Gastrocnemius medialis (tissue), 4 donors: ENCODE measurements around the gene RERE. TPM values are rescaled to one million over a fixed set of nuclear protein-coding genes. Genes with fewer than 3 reads are reported as not detected.

Experiments used
- ATAC-seq, 2 donors: fragments of 150-250 bp; one replicate each; pipeline ENCODE4 v1.9.1; 2016
- DNase-seq, 2 donors: peaks; one replicate each; pipeline ENCODE4 v3.0.0-alpha.2; 2019
- H3K27ac ChIP-seq, 4 donors: fragments of 200-600 bp; sonication (generic); 1 replicate in 1 of 4; 2 replicates in 3 of 4; pipeline ENCODE4 v1.5.1; 2016 to 2018; ENCODE audit warnings: mild to moderate bottlenecking in 2 of 4, moderate library complexity in 1 of 4
- H3K27me3 ChIP-seq, 3 donors: fragments of 200-600 bp; sonication (generic) in 2 of 3; 1 replicate in 1 of 3; 2 replicates in 2 of 3; pipeline versions ENCODE4 v1.5.1 to v1.6.0; 2016 to 2019; ENCODE audit warnings: mild to moderate bottlenecking in 1 of 3, moderate library complexity in 1 of 3
- H3K36me3 ChIP-seq, 2 donors: fragments of 200-600 bp; sonication (generic) in 1 of 2; one replicate each; pipeline ENCODE4 v1.5.1; 2017 to 2018
- H3K4me1 ChIP-seq, 2 donors: fragments of 200-600 bp; sonication (generic) in 1 of 2; one replicate each; pipeline ENCODE4 v1.5.1; 2016 to 2017; ENCODE audit warnings: mild to moderate bottlenecking in 2 of 2
- H3K4me3 ChIP-seq, 4 donors: fragments of 200-600 bp; sonication (generic) in 3 of 4; 1 replicate in 1 of 4; 2 replicates in 3 of 4; pipeline ENCODE4 v1.5.1; 2016 to 2019; ENCODE audit warnings: mild to moderate bottlenecking in 2 of 4
- H3K9me3 ChIP-seq, 3 donors: fragments of 200-600 bp; sonication (generic) in 2 of 3; 1 replicate in 1 of 3; 2 replicates in 2 of 3; pipeline ENCODE4 v1.5.1; 2016 to 2019
- POLR2A ChIP-seq, 2 donors: fragments of 450-650 bp; IDR thresholded peaks; one replicate each; pipeline ENCODE4 v1.6.1; 2017; ENCODE audit warnings: antibody characterized with exemption in 2 of 2, mild to moderate bottlenecking in 2 of 2, moderate library complexity in 2 of 2
- in situ Hi-C, 4 donors: fragments of 200-750 bp; cut with MboI; loops; one replicate each; pipeline versions ENCODE4 v1.15.0 to v1.8.0; 2017; ENCODE audit warnings: low sequenced_read_pairs in 4 of 4
- intact Hi-C: fragments of 100-400 bp; cut with DNase I; formaldehyde crosslinking; loops from one replicate; pipeline ENCODE4 v1.15.1; 2023; ENCODE audit warnings: low total_unique reads
- total RNA-seq, 4 donors: library from RNA; depleted of rRNA; stranded (reverse); fragments of >200 nt; gene quantifications; one replicate each; pipeline versions ENCODE4 v1.1.0 to v1.2.3, GENCODE V29; 2016
- TF ChIP-seq, protein P1 (sequence below), 5 experiments: fragments of 450-650 bp in 3 of 5; fragments of 200-600 bp in 2 of 5; sonication (generic) in 2 of 5; IDR thresholded peaks in 4 of 5; conservative IDR thresholded peaks in 1 of 5; 1 replicate in 4 of 5; 2 replicates in 1 of 5; pipeline ENCODE4 v1.5.1; 2016 to 2019; ENCODE audit warnings: antibody characterized with exemption in 5 of 5, mild to moderate bottlenecking in 3 of 5, moderate library complexity in 3 of 5

RERE gene
- total RNA-seq, 4 donors from 2014 or later, result 60.8 to 106 (median 102) TPM

- intact Hi-C loops, result no loop called here
- Histone ChIP-seq H3K9me3 (no peaks in the 10 kb centered on the region), H3K27me3 (no peaks in the 10 kb centered on the region), H3K27ac (peak overlapping the region in 2 of 4 donors; percentile 4 to 8), H3K36me3 (no peaks in the 10 kb centered on the region), H3K4me3 (no peak overlapping the region), H3K4me1 (peaks cover 6 to 27% of the 10 kb centered on the region in 2 donors)
- in situ Hi-C loops, result loop anchor here (5.0 to 25.0 kb wide), 7 partner anchors 102 to 295 kb away; no protein-coding TSS in a partner anchor
- no peak for TF ChIP-seq POLR2A (IDR thresholded peaks at IDR 0.05)
- TF ChIP-seq, protein P1, sequence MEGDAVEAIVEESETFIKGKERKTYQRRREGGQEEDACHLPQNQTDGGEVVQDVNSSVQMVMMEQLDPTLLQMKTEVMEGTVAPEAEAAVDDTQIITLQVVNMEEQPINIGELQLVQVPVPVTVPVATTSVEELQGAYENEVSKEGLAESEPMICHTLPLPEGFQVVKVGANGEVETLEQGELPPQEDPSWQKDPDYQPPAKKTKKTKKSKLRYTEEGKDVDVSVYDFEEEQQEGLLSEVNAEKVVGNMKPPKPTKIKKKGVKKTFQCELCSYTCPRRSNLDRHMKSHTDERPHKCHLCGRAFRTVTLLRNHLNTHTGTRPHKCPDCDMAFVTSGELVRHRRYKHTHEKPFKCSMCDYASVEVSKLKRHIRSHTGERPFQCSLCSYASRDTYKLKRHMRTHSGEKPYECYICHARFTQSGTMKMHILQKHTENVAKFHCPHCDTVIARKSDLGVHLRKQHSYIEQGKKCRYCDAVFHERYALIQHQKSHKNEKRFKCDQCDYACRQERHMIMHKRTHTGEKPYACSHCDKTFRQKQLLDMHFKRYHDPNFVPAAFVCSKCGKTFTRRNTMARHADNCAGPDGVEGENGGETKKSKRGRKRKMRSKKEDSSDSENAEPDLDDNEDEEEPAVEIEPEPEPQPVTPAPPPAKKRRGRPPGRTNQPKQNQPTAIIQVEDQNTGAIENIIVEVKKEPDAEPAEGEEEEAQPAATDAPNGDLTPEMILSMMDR (IDR thresholded peaks at IDR 0.05 in 4 of 5, conservative IDR thresholded peaks at IDR 0.05 in 1 of 5), result no peak
- no peak for ATAC-seq
- DNase-seq, result no peak
Observed at GRCh38 chr1:8560035-8560434, 257.4 kb downstream of the RERE start.

DNA sequence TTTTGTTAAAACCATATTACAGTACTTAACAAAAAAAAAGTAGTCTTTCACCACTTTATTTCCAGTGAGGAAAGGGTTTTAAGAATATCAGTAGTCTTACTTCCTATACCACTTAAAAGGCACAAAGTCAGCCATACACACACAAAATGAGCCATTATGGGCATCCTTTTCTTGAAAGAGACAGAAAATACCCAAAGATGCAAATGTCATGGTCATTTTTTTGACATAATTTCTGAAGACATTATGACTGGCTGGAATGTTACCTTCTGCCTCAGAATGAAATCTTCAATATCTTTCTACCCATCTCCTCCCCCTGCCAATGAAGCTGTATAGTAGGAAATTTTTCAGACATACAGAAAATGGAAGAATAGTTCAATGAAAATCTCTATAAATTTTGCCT, 261.9 kb downstream of the RERE start:
- Histone ChIP-seq H3K27me3 (no peaks in the 10 kb centered on the region), H3K9me3 (no peaks in the 10 kb centered on the region), H3K27ac (no peak overlapping the region), H3K4me1 (peaks cover 8 to 22% of the 10 kb centered on the region in 2 donors), H3K4me3 (no peak overlapping the region), H3K36me3 (no peaks in the 10 kb centered on the region)
- in situ Hi-C loops (loop anchor here in 1 of 4 donors (25.0 kb wide), 1 partner anchor 107 kb away; no protein-coding TSS in a partner anchor), intact Hi-C loops (no loop called here)
- TF ChIP-seq, protein P1 (IDR thresholded peaks at IDR 0.05 in 4 of 5, conservative IDR thresholded peaks at IDR 0.05 in 1 of 5), result no peak
- no peak for TF ChIP-seq POLR2A (IDR thresholded peaks at IDR 0.05)
- ATAC-seq, result no peak
- no peak for DNase-seq

DNA sequence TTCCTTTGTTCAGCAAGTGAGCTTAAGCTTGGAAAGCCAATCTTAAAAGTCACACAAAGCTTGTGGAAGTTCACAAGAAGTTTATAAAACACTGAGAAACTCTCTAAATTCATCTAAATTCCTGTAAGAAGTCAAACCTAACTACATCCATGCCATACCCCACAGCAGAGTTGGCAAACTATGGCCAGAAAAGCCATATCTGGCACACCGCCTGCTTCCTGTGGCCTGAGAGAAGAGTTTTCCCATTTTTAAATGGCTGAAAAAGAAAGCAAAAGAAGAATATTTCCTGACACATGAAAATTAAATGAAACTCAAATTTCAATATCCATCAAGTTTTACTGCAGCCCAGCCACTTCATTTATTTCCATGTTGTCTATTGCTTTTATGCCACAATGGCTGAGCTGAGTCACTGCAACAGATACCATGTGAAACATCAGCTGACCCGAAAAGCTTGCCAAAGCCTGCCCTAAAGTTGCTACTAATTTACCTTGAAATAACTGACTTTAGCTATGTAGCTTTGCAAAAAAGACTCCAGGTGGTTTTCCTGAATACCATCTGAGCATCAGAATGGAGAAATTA, 262.4 kb downstream of the RERE start:
- no peaks in the 10 kb centered on the region for H3K36me3 ChIP-seq
- intact Hi-C loops (no loop called here), in situ Hi-C loops (loop anchor here in 1 of 4 donors (25.0 kb wide), 1 partner anchor 107 kb away; no protein-coding TSS in a partner anchor)
- ATAC-seq (peak in 1 of 2 donors; percentile 59), DNase-seq (peak in 1 of 2 donors; percentile 29)
- TF ChIP-seq POLR2A (IDR thresholded peaks at IDR 0.05), result no peak
- TF ChIP-seq, protein P1 (IDR thresholded peaks at IDR 0.05 in 4 of 5, conservative IDR thresholded peaks at IDR 0.05 in 1 of 5), result no peak
- H3K27me3 ChIP-seq, result no peaks in the 10 kb centered on the region
- no peaks in the 10 kb centered on the region for H3K9me3 ChIP-seq
- no peak overlapping the region for H3K4me3 ChIP-seq
- H3K4me1 ChIP-seq, result peaks cover 6 to 18% of the 10 kb centered on the region in 2 donors
- no peak overlapping the region for H3K27ac ChIP-seq

DNA sequence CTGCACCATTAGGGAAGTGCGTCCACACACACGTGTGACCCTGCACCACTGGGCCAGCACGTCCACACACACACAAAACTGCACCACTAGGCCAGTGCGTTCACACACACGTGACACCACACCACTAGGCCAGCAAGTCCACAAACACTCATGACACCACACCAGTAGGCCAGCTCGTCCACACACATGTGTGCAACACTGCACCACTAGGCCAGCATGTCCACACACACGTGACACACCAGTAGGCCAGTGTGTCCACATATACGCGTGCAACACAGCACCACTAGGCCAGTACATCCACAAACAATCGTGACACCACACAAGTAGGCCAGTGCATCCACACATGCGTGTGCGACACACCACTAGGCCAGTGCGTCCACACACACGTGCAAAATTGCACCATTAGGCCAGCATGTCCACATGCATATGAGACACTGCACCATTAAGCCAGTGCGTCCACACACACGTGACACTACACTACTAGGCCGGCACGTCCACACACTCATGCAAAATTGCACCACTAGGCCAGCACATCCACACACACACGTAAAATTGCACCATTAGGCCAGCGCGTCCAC, 264.5 kb downstream of the RERE start:
- TF ChIP-seq, protein P1 (IDR thresholded peaks at IDR 0.05 in 4 of 5, conservative IDR thresholded peaks at IDR 0.05 in 1 of 5), result no peak
- TF ChIP-seq POLR2A (IDR thresholded peaks at IDR 0.05), result no peak
- Histone ChIP-seq H3K36me3 (no peaks in the 10 kb centered on the region), H3K27me3 (no peaks in the 10 kb centered on the region), H3K4me1 (peaks cover 8 to 10% of the 10 kb centered on the region in 2 donors), H3K27ac (no peak overlapping the region), H3K4me3 (no peak overlapping the region), H3K9me3 (no peaks in the 10 kb centered on the region)
- DNase-seq (no peak), ATAC-seq (no peak)
- in situ Hi-C loops (loop anchor here in 1 of 4 donors (25.0 kb wide), 1 partner anchor 109 kb away; no protein-coding TSS in a partner anchor), intact Hi-C loops (no loop called here)
